H1 (cell line): ENCODE data around the gene INHBC. TPM values are rescaled to one million over a fixed set of nuclear protein-coding genes. Genes with fewer than 3 reads are reported as not detected.

Experiments used
- CTCF ChIA-PET: fragments of 300-600 bp; sonication (Branson Sonifier 250); formaldehyde crosslinking; loops from one replicate; lab custom pipeline; 2021; ENCODE audit not compliant: partially characterized antibody; lab: Charles Lee
- POLR2A ChIA-PET: fragments of 300-600 bp; sonication (Branson Sonifier 250); formaldehyde crosslinking; loops from one replicate; lab custom pipeline; 2021; ENCODE audit warnings: inconsistent platforms; ENCODE audit not compliant: partially characterized antibody; lab: Charles Lee
- DNase-seq, 2 experiments: peaks; one replicate each; pipeline versions ENCODE4 v3.0.0 to v3.0.0-alpha.2; 2010 to 2022; ENCODE audit warnings: low spot score in 2 of 2, low read depth in 1 of 2, mixed read lengths in 1 of 2
- FAIRE-seq: peaks from 2 replicates; lab custom pipeline; 2011; peaks lifted over from hg19 to GRCh38; lab: Jason Lieb, UNC
- H2AFZ ChIP-seq: 2 replicates; pipeline ENCODE4 v1.8.1; 2012; ENCODE audit warnings: low read length, inconsistent platforms
- H2AK5ac ChIP-seq: 2 replicates; pipeline ENCODE4 v1.6.1; 2013; ENCODE audit warnings: low read depth, low read length
- H2BK120ac ChIP-seq: replicated peaks from 2 replicates; pipeline ENCODE3; 2013; ENCODE audit warnings: low read depth, low read length, inconsistent platforms
- H2BK12ac ChIP-seq: 2 replicates; pipeline ENCODE4 v1.6.1; 2013; ENCODE audit warnings: low read depth, low read length
- H2BK15ac ChIP-seq: 2 replicates; pipeline ENCODE4 v1.6.1; 2013; ENCODE audit warnings: low read length
- H2BK20ac ChIP-seq: 2 replicates; pipeline ENCODE4 v1.6.1; 2013; ENCODE audit warnings: low read length
- H2BK5ac ChIP-seq: 2 replicates; pipeline ENCODE4 v1.6.1; 2013; ENCODE audit warnings: low read depth, low read length
- H3K14ac ChIP-seq: 2 replicates; pipeline ENCODE4 v1.6.1; 2013; ENCODE audit warnings: inconsistent platforms; ENCODE audit not compliant: insufficient read length
- H3K18ac ChIP-seq: 2 replicates; pipeline ENCODE4 v1.6.1; 2013; ENCODE audit warnings: low read length; ENCODE audit errors: extremely low read depth
- H3K23ac ChIP-seq: 2 replicates; pipeline ENCODE4 v1.6.1; 2013; ENCODE audit warnings: inconsistent platforms; ENCODE audit not compliant: insufficient read length
- H3K23me2 ChIP-seq: 2 replicates; pipeline ENCODE4 v1.6.1; 2013; ENCODE audit warnings: low read depth, low read length
- H3K27ac ChIP-seq: 2 replicates; pipeline ENCODE4 v1.6.1; 2011; ENCODE audit warnings: low read depth, low read length, inconsistent platforms
- H3K27me3 ChIP-seq, 4 experiments: replicated peaks in 1 of 4; 1 replicate in 1 of 4; 2 replicates in 3 of 4; pipeline versions ENCODE4 v1.6.1 to v1.8.1; 2011 to 2013; ENCODE audit warnings: low read length in 3 of 4, mild to moderate bottlenecking in 3 of 4, inconsistent platforms in 2 of 4, mixed read lengths in 2 of 4, moderate library complexity in 1 of 4; ENCODE audit not compliant: control insufficient read depth in 3 of 4, insufficient read depth in 3 of 4; ENCODE audit errors: extremely low read depth in 1 of 4
- H3K36me3 ChIP-seq, 4 experiments: 2 replicates each; pipeline versions ENCODE4 v1.6.1 to v1.8.1; 2011 to 2013; ENCODE audit warnings: mild to moderate bottlenecking in 4 of 4, low read length in 3 of 4, moderate library complexity in 2 of 4, control low read depth in 1 of 4, inconsistent platforms in 1 of 4; ENCODE audit not compliant: insufficient read depth in 4 of 4, control insufficient read depth in 2 of 4
- H3K4ac ChIP-seq: replicated peaks from 2 replicates; pipeline ENCODE3; 2013; ENCODE audit warnings: low read length, low read depth, mixed read lengths, inconsistent platforms; ENCODE audit not compliant: insufficient read length
- H3K4me1 ChIP-seq, 4 experiments: replicated peaks in 1 of 4; 1 replicate in 1 of 4; 2 replicates in 3 of 4; pipeline versions ENCODE4 v1.6.1 to v1.8.1; 2011 to 2013; ENCODE audit warnings: low read length in 3 of 4, inconsistent platforms in 2 of 4, mixed read lengths in 1 of 4; ENCODE audit not compliant: insufficient read depth in 4 of 4, control insufficient read depth in 3 of 4
- H3K4me2 ChIP-seq, 2 experiments: 2 replicates each; pipeline versions ENCODE4 v1.6.1 to v1.8.1; 2011 to 2013; ENCODE audit warnings: low read depth in 2 of 2, low read length in 2 of 2, control low read depth in 1 of 2, inconsistent platforms in 1 of 2, mild to moderate bottlenecking in 1 of 2; ENCODE audit not compliant: insufficient read depth in 1 of 2
- H3K4me3 ChIP-seq, 4 experiments: fragments of 200-600, 300-600 bp in 1 of 4; sonication (generic), shearing (Covaris generic), sonication (Bioruptor Twin) in 1 of 4; 2 replicates each; pipeline versions ENCODE4 v1.5.1 to v1.8.1; 2011 to 2016; ENCODE audit warnings: low read length in 4 of 4, low read depth in 3 of 4, control low read depth in 2 of 4, inconsistent platforms in 2 of 4, mild to moderate bottlenecking in 2 of 4, mixed read lengths in 1 of 4, moderate library complexity in 1 of 4; ENCODE audit not compliant: insufficient read depth in 2 of 4; ENCODE audit errors: extremely low read depth in 1 of 4
- H3K56ac ChIP-seq: replicated peaks from 2 replicates; pipeline ENCODE3; 2013; ENCODE audit warnings: low read depth, mild to moderate bottlenecking, mixed read lengths, low read length, inconsistent platforms; ENCODE audit not compliant: insufficient read length
- H3K79me1 ChIP-seq: 2 replicates; pipeline ENCODE4 v1.6.1; 2013; ENCODE audit warnings: low read depth, low read length, control low read depth
- H3K79me2 ChIP-seq, 2 experiments: 2 replicates each; pipeline versions ENCODE4 v1.6.1 to v1.8.1; 2012 to 2013; ENCODE audit warnings: low read length in 2 of 2, mild to moderate bottlenecking in 2 of 2, inconsistent platforms in 1 of 2; ENCODE audit not compliant: insufficient read depth in 2 of 2, control insufficient read depth in 1 of 2
- H3K9ac ChIP-seq, 4 experiments: replicated peaks in 1 of 4; 1 replicate in 1 of 4; 2 replicates in 3 of 4; pipeline versions ENCODE4 v1.6.1 to v1.8.1; 2011 to 2013; ENCODE audit warnings: low read depth in 3 of 4, low read length in 3 of 4, control low read depth in 2 of 4, mild to moderate bottlenecking in 2 of 4, moderate library complexity in 2 of 4, inconsistent platforms in 1 of 4; ENCODE audit errors: extremely low read depth in 1 of 4
- H3K9me3 ChIP-seq, 2 experiments: 2 replicates each; pipeline versions ENCODE4 v1.6.1 to v1.8.1; 2012 to 2013; ENCODE audit warnings: mild to moderate bottlenecking in 2 of 2, moderate library complexity in 2 of 2, control low read depth in 1 of 2, inconsistent platforms in 1 of 2, low read depth in 1 of 2, low read length in 1 of 2, mixed read lengths in 1 of 2; ENCODE audit not compliant: insufficient read depth in 2 of 2
- H4K20me1 ChIP-seq, 2 experiments: replicated peaks in 1 of 2; 2 replicates each; pipeline versions ENCODE3 to v1.8.1; 2011 to 2013; ENCODE audit warnings: inconsistent platforms in 2 of 2, low read length in 2 of 2, mild to moderate bottlenecking in 1 of 2; ENCODE audit not compliant: insufficient read depth in 2 of 2, control insufficient read depth in 1 of 2
- H4K5ac ChIP-seq: 2 replicates; pipeline ENCODE4 v1.6.1; 2013; ENCODE audit warnings: low read length, low read depth, mixed read lengths, inconsistent platforms; ENCODE audit not compliant: insufficient read length
- H4K8ac ChIP-seq: 2 replicates; pipeline ENCODE4 v1.8.0; 2013; ENCODE audit warnings: mild to moderate bottlenecking, moderate library complexity, low read length, inconsistent platforms; ENCODE audit not compliant: insufficient read depth; ENCODE audit errors: extremely low read depth
- H4K91ac ChIP-seq: replicated peaks from 2 replicates; pipeline ENCODE3; 2013; ENCODE audit warnings: low read length, mixed read lengths, inconsistent platforms; ENCODE audit not compliant: insufficient read length
- ASH2L ChIP-seq: fragments of 200-600, 300-600 bp; sonication (generic); IDR thresholded peaks from one replicate; pipeline ENCODE4 v1.7.1; 2017; ENCODE audit warnings: low read length
- BACH1 ChIP-seq: IDR thresholded peaks from 2 replicates; pipeline ENCODE4 v1.6.1; 2012; ENCODE audit warnings: low read length, improper control_type of control experiment
- CBX5 ChIP-seq: fragments of 300-800, 300-1000 bp; sonication (generic); IDR thresholded peaks from 2 replicates; pipeline ENCODE4 v1.7.1; 2016; ENCODE audit warnings: antibody characterized with exemption, low read length, low read depth
- HDAC2 ChIP-seq, 2 experiments: fragments of 300-600 bp in 1 of 2; sonication (generic) in 1 of 2; IDR thresholded peaks; 2 replicates each; pipeline ENCODE4 v1.6.1; 2011 to 2012; ENCODE audit warnings: low read depth in 2 of 2, low read length in 2 of 2, mild to moderate bottlenecking in 2 of 2, moderate library complexity in 2 of 2, borderline replicate concordance in 1 of 2, inconsistent platforms in 1 of 2
- KDM4A ChIP-seq: IDR thresholded peaks from one replicate; pipeline ENCODE4 v1.7.1; 2012; ENCODE audit warnings: low read depth, mild to moderate bottlenecking, moderate library complexity, low read length, inconsistent platforms; ENCODE audit not compliant: severe bottlenecking
- MAX ChIP-seq: IDR thresholded peaks from 2 replicates; pipeline ENCODE4 v1.6.1; 2012; ENCODE audit warnings: inconsistent platforms
- NANOG ChIP-seq: IDR thresholded peaks from 2 replicates; pipeline ENCODE4 v1.6.1; 2011; ENCODE audit warnings: low read length, low read depth, mild to moderate bottlenecking, inconsistent platforms; ENCODE audit not compliant: insufficient read depth, poor library complexity, severe bottlenecking
- RAD21 ChIP-seq, 2 experiments: IDR thresholded peaks in 1 of 2; conservative IDR thresholded peaks in 1 of 2; 2 replicates each; pipeline ENCODE4 v1.6.1; 2011; ENCODE audit warnings: low read depth in 2 of 2, low read length in 2 of 2, improper control_type of control experiment in 1 of 2, inconsistent platforms in 1 of 2, mild to moderate bottlenecking in 1 of 2, moderate library complexity in 1 of 2
- SIRT6 ChIP-seq: IDR thresholded peaks from one replicate; pipeline ENCODE4 v1.7.1; 2012; ENCODE audit warnings: low read length, inconsistent platforms
- TAF7 ChIP-seq: optimal IDR thresholded peaks from 2 replicates; pipeline ENCODE3; 2011; ENCODE audit warnings: low read depth, mild to moderate bottlenecking, inconsistent platforms, low read length, moderate library complexity, borderline replicate concordance
- YY1 ChIP-seq: IDR thresholded peaks from 2 replicates; pipeline ENCODE4 v1.6.1; 2011; ENCODE audit warnings: low read depth, mild to moderate bottlenecking, low read length
- WGBS, 2 experiments: shearing (Covaris generic) in 1 of 2; methylation state at CpG; one replicate each; pipeline versions ENCODE4 v1.1.6 to v1.1.7; 2013 to 2015; ENCODE audit warnings: low lambda C conversion rate in 2 of 2, mixed read lengths in 2 of 2, inconsistent platforms in 1 of 2, low coverage in 1 of 2, missing lambda C conversion rate in 1 of 2; ENCODE audit not compliant: insufficient replicate concordance in 2 of 2, insufficient coverage in 1 of 2, insufficient read length in 1 of 2; ENCODE audit errors: extremely low coverage in 1 of 2, missing lambda C conversion rate in 1 of 2; 5-methylcytosine and 5-hydroxymethylcytosine counted together
- polyA plus RNA-seq, 7 experiments: library from polyadenylated mRNA; depleted of rRNA in 3 of 7; stranded (reverse) in 5 of 7; unstranded in 2 of 7; fragments of >200 nt in 5 of 7; fragments of 200-250 nt in 2 of 7; gene quantifications; 1 replicate in 5 of 7; 2 replicates in 1 of 7; 4 replicates in 1 of 7; pipeline versions ENCODE4 v1.2.1 to v1.2.3, GENCODE V29; 2011 to 2013; ENCODE audit warnings: missing spikeins in 2 of 7, mixed read lengths in 2 of 7
- total RNA-seq: library from RNA; stranded (reverse); fragmentation: NEBNext Ultra II Directional; extraction: Animal tissue kit (Norgen Biotek cat#: 25700); gene quantifications from 2 replicates; pipeline ENCODE4 v1.2.1, GENCODE V29; 2021

Gene INHBC
- total and polyA plus RNA-seq, 2 of the 8 experiments (the other 6 are each of a cell fraction or from before 2014, with no cell fraction given), result 0.15 TPM; not detected in 1

GRCh38 chr12:57465747-57466505 lies 31.3 kb downstream of the INHBC start:
- Histone ChIP-seq H3K27me3 (no peaks in the 10 kb centered on the region), H3K4me1 (peaks cover 0 to 4% (median 0%) of the 10 kb centered on the region in 4 experiments; a peak in 1 of 7 replicates), H3K4me3 (no peak overlapping the region), H3K23ac (no peak overlapping the region), H2BK5ac (no peak overlapping the region), H3K4me2 (no peak overlapping the region), H3K9me3 (no peaks in the 10 kb centered on the region), H3K79me2 (no peaks in the 10 kb centered on the region), H3K23me2 (0 out of 2 replicates have a peak, but pooled peaks cover under 1% of the 10 kb centered on the region), H3K14ac (no peak overlapping the region), H3K56ac (no peak overlapping the region), H2BK15ac (no peak overlapping the region), H3K9ac (no peak overlapping the region), H3K79me1 (no peaks in the 10 kb centered on the region), H3K27ac (no peak overlapping the region), H3K4ac (no peak overlapping the region), H2BK20ac (no peak overlapping the region), H2AK5ac (no peak overlapping the region; the same call in 1 of the 2 replicates), H2BK12ac (no peak overlapping the region), H4K91ac (no peak overlapping the region), H4K20me1 (peaks cover 0 to 2% of the 10 kb centered on the region in 2 experiments), H3K18ac (no peak overlapping the region), H4K8ac (peak overlapping the region; percentile 14; the same call in 1 of the 2 replicates), H3K36me3 (peaks cover 0 to 11% (median 4%) of the 10 kb centered on the region in 4 experiments; a peak in 5 of 8 replicates), H2BK120ac (no peak overlapping the region), H2AFZ (no peak overlapping the region), H4K5ac (no peak overlapping the region)
- DNase-seq, result no peak
- FAIRE-seq, result no peak
- ChIA-PET POLR2A (interaction anchor here (0.8 to 4.8 kb wide), 2 partner anchors 11 to 224 kb away, joined by 4 to 25 read pairs; partner anchors contain the start of gene INHBE), CTCF (interaction anchor here (1.0 to 18.5 kb wide), 5 partner anchors 9 to 219 kb away, joined by 3 to 441 read pairs (median 3); partner anchors contain the start of genes ARHGAP9 and MARS1)
- WGBS, 2 experiments, result 86% methylated on average over 14 of the region's 14 CpGs; no CpG with 5 or more reads in 1 of the 2 experiments
- TF ChIP-seq RAD21 (IDR thresholded peaks at IDR 0.05 in 1 of 2, conservative IDR thresholded peaks at IDR 0.05 in 1 of 2; ENCODE audit: low read depth in 2 of 2, low read length in 2 of 2), result no peak
- no peak for TF ChIP-seq KDM4A
- TF ChIP-seq SIRT6, result no peak
- TF ChIP-seq YY1, result no peak
- no peak for TF ChIP-seq ASH2L
- no peak for TF ChIP-seq NANOG
- no peak for TF ChIP-seq TAF7
- TF ChIP-seq MAX, result no peak
- no peak for TF ChIP-seq CBX5
- TF ChIP-seq HDAC2 (IDR thresholded peaks at IDR 0.05; ENCODE audit: borderline replicate concordance in 1 of 2, low read depth in 2 of 2, low read length in 2 of 2), result no peak
- TF ChIP-seq BACH1, result no peak
